Measurements from ENCODE around the gene SEC63. TPM values are rescaled to one million over a fixed set of nuclear protein-coding genes. Genes with fewer than 3 reads are reported as not detected.

Gene SEC63
- total RNA-seq, 1 experiment from 2014 or later = 124 TPM

DNA sequence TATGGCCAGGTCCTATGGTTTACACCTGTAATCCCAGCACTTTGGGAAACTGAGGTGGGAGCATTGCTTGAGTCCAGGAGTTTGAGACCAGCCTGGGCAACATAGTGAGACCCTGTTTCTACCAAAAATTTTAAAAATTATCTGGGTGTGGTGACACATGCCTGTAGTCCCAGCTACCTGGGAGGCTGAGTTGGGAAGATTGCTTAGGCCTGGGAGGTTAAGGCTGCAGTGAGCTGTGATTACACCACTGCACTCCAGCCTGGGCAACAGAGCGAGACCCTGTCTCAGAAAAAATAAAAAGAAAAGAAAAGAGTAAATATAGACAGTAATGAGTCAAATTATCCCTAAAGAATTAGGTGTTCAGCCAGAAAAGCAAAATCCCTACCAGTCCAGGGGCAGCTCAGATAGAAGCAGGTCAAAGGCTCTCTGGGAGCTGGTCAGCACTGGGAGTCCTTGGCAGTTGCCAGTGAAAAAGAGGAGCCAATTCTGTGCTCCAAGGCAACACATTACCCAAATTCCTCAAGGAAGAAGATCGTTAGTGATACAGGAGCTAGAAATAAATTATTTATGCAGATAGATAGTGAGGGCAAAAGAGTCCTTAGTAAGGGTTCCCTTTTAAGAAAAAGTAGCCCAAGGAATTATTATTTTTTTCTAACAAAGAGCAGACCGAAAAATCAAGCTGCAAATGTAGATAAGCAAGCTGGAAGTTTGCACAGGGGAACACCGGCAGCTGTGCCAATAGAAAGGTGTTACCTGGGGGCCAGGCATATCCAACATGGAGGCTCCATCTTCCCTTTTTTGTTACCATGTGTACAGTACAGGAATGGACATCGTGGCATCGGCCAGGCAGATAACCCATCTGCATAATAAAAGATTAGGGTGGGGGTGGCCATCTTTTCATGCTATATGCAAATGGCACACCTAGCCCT, 31.4 kb upstream of the SEC63 start:
- Mint-ChIP-seq H3K4me1 (ENCODE audit: low read depth, unreplicated experiment) (peaks cover 27% of the 10 kb centered on the region), H3K27ac (ENCODE audit: unreplicated experiment) (no peak overlapping the region), H3K4me3 (ENCODE audit: unreplicated experiment) (no peak overlapping the region), H3K36me3 (ENCODE audit: insufficient read depth, unreplicated experiment) (no peaks in the 10 kb centered on the region), H3K27me3 (ENCODE audit: insufficient read depth, unreplicated experiment) (no peaks in the 10 kb centered on the region), H3K9me3 (ENCODE audit: unreplicated experiment) (no peaks in the 10 kb centered on the region)
- H3K4me3 ChIP-seq (ENCODE audit: low read depth, low read length) = no peak overlapping the region
- H3K36me3 ChIP-seq (ENCODE audit: control insufficient read depth, insufficient read depth, low read length) = no peaks in the 10 kb centered on the region
- ChIA-PET CTCF (no interaction called here), POLR2A (no interaction called here)
- no peak for DNase-seq
- no peaks in the 10 kb centered on the region for H3K9me3 ChIP-seq
- intact Hi-C loops (cut with micrococcal nuclease; ENCODE audit: unreplicated experiment) = no loop called here
- TF ChIP-seq CTCF (IDR thresholded peaks at IDR 0.05; ENCODE audit: insufficient read depth in 1 of 2, low read depth in 1 of 2, low read length in 1 of 2, severe bottlenecking in 1 of 2, unreplicated experiment in 1 of 2) = no peak
- no peaks in the 10 kb centered on the region for H3K27me3 ChIP-seq (replicated peaks; ENCODE audit: control insufficient read depth, insufficient read depth, low read length)
- no TSS peak for BruUV-seq (replicated peaks)
- H3K4me1 ChIP-seq = peaks cover 9% of the 10 kb centered on the region; the same call in 1 of the 2 replicates

- Mint-ChIP-seq H3K27me3 (ENCODE audit: insufficient read depth, unreplicated experiment) (no peaks in the 10 kb centered on the region), H3K4me3 (ENCODE audit: unreplicated experiment) (no peak overlapping the region), H3K27ac (ENCODE audit: unreplicated experiment) (no peak overlapping the region), H3K9me3 (ENCODE audit: unreplicated experiment) (no peaks in the 10 kb centered on the region), H3K4me1 (ENCODE audit: low read depth, unreplicated experiment) (peaks cover 27% of the 10 kb centered on the region), H3K36me3 (ENCODE audit: insufficient read depth, unreplicated experiment) (no peaks in the 10 kb centered on the region)
- no peaks in the 10 kb centered on the region for H3K36me3 ChIP-seq (ENCODE audit: control insufficient read depth, insufficient read depth, low read length)
- intact Hi-C loops (cut with micrococcal nuclease; ENCODE audit: unreplicated experiment) = no loop called here
- CTCF ChIA-PET = no interaction called here
- no peak for DNase-seq
- peaks cover 9% of the 10 kb centered on the region; the same call in 1 of the 2 replicates for H3K4me1 ChIP-seq
- no TSS peak for BruUV-seq (replicated peaks)
- H3K4me3 ChIP-seq (ENCODE audit: low read depth, low read length) = no peak overlapping the region
- POLR2A ChIA-PET = no interaction called here
- TF ChIP-seq CTCF (IDR thresholded peaks at IDR 0.05; ENCODE audit: insufficient read depth in 1 of 2, low read depth in 1 of 2, low read length in 1 of 2, severe bottlenecking in 1 of 2, unreplicated experiment in 1 of 2) = no peak
- no peaks in the 10 kb centered on the region for H3K27me3 ChIP-seq (replicated peaks; ENCODE audit: control insufficient read depth, insufficient read depth, low read length)
- no peaks in the 10 kb centered on the region for H3K9me3 ChIP-seq
Observed at GRCh38 chr6:107988570-107988969, 30.6 kb upstream of the SEC63 start.

DNA sequence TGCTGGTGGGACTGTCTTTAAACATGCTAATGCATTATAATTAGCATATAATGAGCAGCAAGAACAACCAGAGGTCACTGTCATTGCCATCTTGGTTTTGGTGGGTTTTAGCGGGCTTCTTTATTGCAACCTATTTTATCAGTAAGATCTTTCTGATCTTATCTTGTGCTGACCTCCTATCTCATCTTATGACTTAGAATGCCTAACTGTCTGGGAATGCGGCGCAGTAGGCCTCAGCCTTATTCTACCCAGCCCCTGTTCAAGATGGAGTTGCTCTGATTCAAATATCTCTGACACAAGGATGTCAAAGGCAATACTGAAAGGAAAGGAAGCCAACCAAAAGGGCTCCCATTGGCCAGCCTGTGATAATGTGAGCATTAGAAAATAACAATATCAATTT, 29.8 kb upstream of the SEC63 start:
- Mint-ChIP-seq H3K27ac (ENCODE audit: unreplicated experiment) (no peak overlapping the region), H3K27me3 (ENCODE audit: insufficient read depth, unreplicated experiment) (no peaks in the 10 kb centered on the region), H3K36me3 (ENCODE audit: insufficient read depth, unreplicated experiment) (no peaks in the 10 kb centered on the region), H3K4me3 (ENCODE audit: unreplicated experiment) (no peak overlapping the region), H3K4me1 (ENCODE audit: low read depth, unreplicated experiment) (peaks cover 27% of the 10 kb centered on the region), H3K9me3 (ENCODE audit: unreplicated experiment) (no peaks in the 10 kb centered on the region)
- Histone ChIP-seq H3K4me1 (peaks cover 9% of the 10 kb centered on the region; the same call in 1 of the 2 replicates), H3K36me3 (ENCODE audit: control insufficient read depth, insufficient read depth, low read length) (no peaks in the 10 kb centered on the region), H3K9me3 (no peaks in the 10 kb centered on the region), H3K4me3 (ENCODE audit: low read depth, low read length) (no peak overlapping the region), H3K27me3 (replicated peaks; ENCODE audit: control insufficient read depth, insufficient read depth, low read length) (no peaks in the 10 kb centered on the region)
- ChIA-PET POLR2A (no interaction called here), CTCF (no interaction called here)
- no peak for TF ChIP-seq CTCF (IDR thresholded peaks at IDR 0.05; ENCODE audit: insufficient read depth in 1 of 2, low read depth in 1 of 2, low read length in 1 of 2, severe bottlenecking in 1 of 2, unreplicated experiment in 1 of 2)
- intact Hi-C loops (cut with micrococcal nuclease; ENCODE audit: unreplicated experiment) = no loop called here
- no TSS peak for BruUV-seq (replicated peaks)
- DNase-seq = no peak
